PC-3 (cell line): ENCODE measurements around the gene ZNF554.

ENCODE experiments used
- EZH2phosphoT487 ChIP-seq: fragments of 300-600 bp; sonication (generic); IDR thresholded peaks from 2 replicates; pipeline ENCODE4 v1.6.1; 2018; ENCODE audit warnings: mild to moderate bottlenecking, antibody characterized with exemption, low read length, borderline replicate concordance
- TF ChIP-seq, protein P1 (sequence below): fragments of 300-600 bp; sonication (generic); conservative IDR thresholded peaks from 2 replicates; pipeline ENCODE4 v1.5.1; 2017; ENCODE audit warnings: antibody characterized with exemption, low read depth, mild to moderate bottlenecking, low read length

DNA sequence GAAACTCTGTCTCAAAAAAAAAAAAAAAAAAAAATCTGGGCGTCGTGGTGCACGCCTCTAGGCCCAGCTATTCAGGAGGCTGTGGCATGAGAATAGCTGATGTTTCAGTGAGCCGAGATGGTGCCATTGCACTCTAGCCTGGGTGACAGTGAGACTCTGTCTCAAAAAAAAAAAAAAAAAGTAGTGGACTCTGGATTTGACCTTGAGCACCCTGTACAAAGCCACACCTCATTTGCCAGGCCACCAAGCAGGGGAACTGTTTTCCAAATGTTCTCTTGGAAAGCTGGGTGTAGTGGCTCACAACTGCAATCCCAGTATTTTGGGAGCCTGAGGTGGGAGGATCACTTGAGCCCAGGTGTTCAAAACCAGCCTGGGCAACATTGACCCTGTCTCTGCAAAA lies 17.8 kb downstream of the ZNF554 start:
- TF ChIP-seq, protein P1, sequence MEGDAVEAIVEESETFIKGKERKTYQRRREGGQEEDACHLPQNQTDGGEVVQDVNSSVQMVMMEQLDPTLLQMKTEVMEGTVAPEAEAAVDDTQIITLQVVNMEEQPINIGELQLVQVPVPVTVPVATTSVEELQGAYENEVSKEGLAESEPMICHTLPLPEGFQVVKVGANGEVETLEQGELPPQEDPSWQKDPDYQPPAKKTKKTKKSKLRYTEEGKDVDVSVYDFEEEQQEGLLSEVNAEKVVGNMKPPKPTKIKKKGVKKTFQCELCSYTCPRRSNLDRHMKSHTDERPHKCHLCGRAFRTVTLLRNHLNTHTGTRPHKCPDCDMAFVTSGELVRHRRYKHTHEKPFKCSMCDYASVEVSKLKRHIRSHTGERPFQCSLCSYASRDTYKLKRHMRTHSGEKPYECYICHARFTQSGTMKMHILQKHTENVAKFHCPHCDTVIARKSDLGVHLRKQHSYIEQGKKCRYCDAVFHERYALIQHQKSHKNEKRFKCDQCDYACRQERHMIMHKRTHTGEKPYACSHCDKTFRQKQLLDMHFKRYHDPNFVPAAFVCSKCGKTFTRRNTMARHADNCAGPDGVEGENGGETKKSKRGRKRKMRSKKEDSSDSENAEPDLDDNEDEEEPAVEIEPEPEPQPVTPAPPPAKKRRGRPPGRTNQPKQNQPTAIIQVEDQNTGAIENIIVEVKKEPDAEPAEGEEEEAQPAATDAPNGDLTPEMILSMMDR, result no peak
- no peak for TF ChIP-seq EZH2phosphoT487
